Uterus (tissue), 4 donors: ENCODE data around the gene PITRM1. TPM values are rescaled to one million over a fixed set of nuclear protein-coding genes. Genes with fewer than 3 reads are reported as not detected.

Experiments used
- DNase-seq, 2 donors: peaks; one replicate each; pipeline ENCODE4 v3.0.0-alpha.2; 2019 to 2020
- H3K27ac ChIP-seq, 2 donors: fragments of 200-600 bp; sonication (generic); 1 replicate in 1 of 2; 2 replicates in 1 of 2; pipeline ENCODE4 v1.5.1; 2016 to 2018
- H3K27me3 ChIP-seq, 2 donors: fragments of 200-600 bp; sonication (generic); one replicate each; pipeline ENCODE4 v1.5.1; 2018 to 2019; ENCODE audit warnings: control low read depth in 1 of 2
- H3K36me3 ChIP-seq, 2 donors: fragments of 200-600 bp; sonication (generic); one replicate each; pipeline ENCODE4 v1.5.1; 2019; ENCODE audit warnings: control low read depth in 1 of 2
- H3K4me1 ChIP-seq, 2 donors: fragments of 200-600 bp; sonication (generic); one replicate each; pipeline ENCODE4 v1.5.1; 2018 to 2019; ENCODE audit warnings: control low read depth in 1 of 2
- H3K4me3 ChIP-seq, 2 donors: fragments of 200-600 bp; sonication (generic); 1 replicate in 1 of 2; 2 replicates in 1 of 2; pipeline ENCODE4 v1.5.1; 2018 to 2019; ENCODE audit warnings: mild to moderate bottlenecking in 1 of 2
- H3K9me3 ChIP-seq, 2 donors: fragments of 200-600 bp; sonication (generic); one replicate each; pipeline ENCODE4 v1.5.1; 2019; ENCODE audit warnings: control low read depth in 1 of 2
- POLR2A ChIP-seq, 2 donors: fragments of 450-650 bp; IDR thresholded peaks; one replicate each; pipeline ENCODE4 v1.6.1; 2016; ENCODE audit warnings: antibody characterized with exemption in 2 of 2, mild to moderate bottlenecking in 1 of 2, moderate library complexity in 1 of 2
- intact Hi-C: fragments of 100-400 bp; cut with DNase I; formaldehyde crosslinking; loops from one replicate; pipeline ENCODE4 v1.15.1; 2023; ENCODE audit warnings: low total_unique reads
- total RNA-seq, 4 donors: library from RNA; depleted of rRNA in 3 of 4; stranded (reverse); fragments of >200 nt in 3 of 4; gene quantifications; one replicate each; pipeline versions ENCODE4 v1.1.0 to v1.2.4, GENCODE V29; 2014 to 2023
- TF ChIP-seq, protein P1 (sequence below), 4 experiments: fragments of 200-600 bp in 2 of 4; fragments of 450-650 bp in 2 of 4; sonication (generic) in 2 of 4; IDR thresholded peaks; one replicate each; pipeline ENCODE4 v1.5.1; 2016 to 2019; ENCODE audit warnings: antibody characterized with exemption in 4 of 4, mild to moderate bottlenecking in 2 of 4, moderate library complexity in 1 of 4
- donor health status: DM: yes; HTN: yes; CAD: no.

PITRM1 gene
- total RNA-seq, 4 donors from 2014 or later: 37.4 to 100.0 (median 51.4) TPM

- H3K27me3 ChIP-seq: no peaks in the 10 kb centered on the region
- peaks cover 0 to 3% of the 10 kb centered on the region in 2 donors for H3K4me1 ChIP-seq
- intact Hi-C loops: no loop called here
- no peak for DNase-seq
- no peak overlapping the region for H3K27ac ChIP-seq
- no peak overlapping the region for H3K4me3 ChIP-seq
- no peaks in the 10 kb centered on the region for H3K9me3 ChIP-seq
- TF ChIP-seq, protein P1, sequence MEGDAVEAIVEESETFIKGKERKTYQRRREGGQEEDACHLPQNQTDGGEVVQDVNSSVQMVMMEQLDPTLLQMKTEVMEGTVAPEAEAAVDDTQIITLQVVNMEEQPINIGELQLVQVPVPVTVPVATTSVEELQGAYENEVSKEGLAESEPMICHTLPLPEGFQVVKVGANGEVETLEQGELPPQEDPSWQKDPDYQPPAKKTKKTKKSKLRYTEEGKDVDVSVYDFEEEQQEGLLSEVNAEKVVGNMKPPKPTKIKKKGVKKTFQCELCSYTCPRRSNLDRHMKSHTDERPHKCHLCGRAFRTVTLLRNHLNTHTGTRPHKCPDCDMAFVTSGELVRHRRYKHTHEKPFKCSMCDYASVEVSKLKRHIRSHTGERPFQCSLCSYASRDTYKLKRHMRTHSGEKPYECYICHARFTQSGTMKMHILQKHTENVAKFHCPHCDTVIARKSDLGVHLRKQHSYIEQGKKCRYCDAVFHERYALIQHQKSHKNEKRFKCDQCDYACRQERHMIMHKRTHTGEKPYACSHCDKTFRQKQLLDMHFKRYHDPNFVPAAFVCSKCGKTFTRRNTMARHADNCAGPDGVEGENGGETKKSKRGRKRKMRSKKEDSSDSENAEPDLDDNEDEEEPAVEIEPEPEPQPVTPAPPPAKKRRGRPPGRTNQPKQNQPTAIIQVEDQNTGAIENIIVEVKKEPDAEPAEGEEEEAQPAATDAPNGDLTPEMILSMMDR (IDR thresholded peaks at IDR 0.05): no peak
- TF ChIP-seq POLR2A (IDR thresholded peaks at IDR 0.05): no peak
- no peaks in the 10 kb centered on the region for H3K36me3 ChIP-seq
These were observed 42.8 kb downstream of the PITRM1 start for GRCh38 chr10:3129581-3130340.

- no peak overlapping the region for H3K4me3 ChIP-seq
- intact Hi-C loops: no loop called here
- H3K27ac ChIP-seq: no peak overlapping the region
- no peaks in the 10 kb centered on the region for H3K27me3 ChIP-seq
- no peak for TF ChIP-seq POLR2A (IDR thresholded peaks at IDR 0.05)
- TF ChIP-seq, protein P1 (IDR thresholded peaks at IDR 0.05): no peak
- no peaks in the 10 kb centered on the region for H3K36me3 ChIP-seq
- peaks cover 0 to 3% of the 10 kb centered on the region in 2 donors for H3K4me1 ChIP-seq
- H3K9me3 ChIP-seq: no peaks in the 10 kb centered on the region
- no peak for DNase-seq
These were observed 44.0 kb downstream of the PITRM1 start for GRCh38 chr10:3128379-3129130.

DNA sequence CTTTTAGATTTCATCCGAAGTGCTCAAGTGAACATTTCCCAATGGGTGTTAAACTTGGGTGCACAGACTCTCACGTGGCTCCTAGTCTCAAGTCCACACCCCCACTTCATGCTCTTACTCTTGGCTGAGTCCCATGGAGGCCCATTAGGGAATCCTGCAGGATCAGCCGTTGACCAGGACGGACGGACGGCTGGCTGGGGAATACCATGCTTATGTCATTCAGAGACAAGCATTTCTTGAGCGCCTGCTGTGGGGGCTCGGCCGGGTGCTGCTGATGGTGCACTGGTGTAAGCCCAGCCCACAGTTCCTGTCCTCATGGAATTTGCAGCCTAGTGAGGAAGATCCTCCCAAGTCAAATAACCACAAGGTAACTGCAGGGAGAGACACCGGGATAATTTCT is 44.7 kb downstream of the PITRM1 start:
- TF ChIP-seq, protein P1 (IDR thresholded peaks at IDR 0.05): no peak
- no peak for TF ChIP-seq POLR2A (IDR thresholded peaks at IDR 0.05)
- intact Hi-C loops: no loop called here
- H3K4me3 ChIP-seq: no peak overlapping the region
- no peaks in the 10 kb centered on the region for H3K36me3 ChIP-seq
- H3K9me3 ChIP-seq: no peaks in the 10 kb centered on the region
- no peaks in the 10 kb centered on the region for H3K27me3 ChIP-seq
- no peak overlapping the region for H3K27ac ChIP-seq
- peaks cover 0 to 3% of the 10 kb centered on the region in 2 donors for H3K4me1 ChIP-seq
- no peak for DNase-seq

GRCh38 chr10:3126741-3127346 is 45.7 kb downstream of the PITRM1 start:
- H3K4me3 ChIP-seq: no peak overlapping the region
- H3K36me3 ChIP-seq: no peaks in the 10 kb centered on the region
- H3K27ac ChIP-seq: no peak overlapping the region

More at GRCh38 chr10:3126741-3127346, 45.7 kb downstream of the PITRM1 start:
- H3K4me1 ChIP-seq: peaks cover 0 to 3% of the 10 kb centered on the region in 2 donors
- no peak for DNase-seq
- intact Hi-C loops: no loop called here
- TF ChIP-seq, protein P1 (IDR thresholded peaks at IDR 0.05): no peak
- TF ChIP-seq POLR2A (IDR thresholded peaks at IDR 0.05): no peak
- H3K27me3 ChIP-seq: no peaks in the 10 kb centered on the region
- H3K9me3 ChIP-seq: no peaks in the 10 kb centered on the region
